ENCODE measurements around the gene CASP8AP2. TPM values are rescaled to one million over a fixed set of nuclear protein-coding genes. Genes with fewer than 3 reads are reported as not detected.
A peak's percentile ranks its signal among the peaks of the same experiment; 100 is the strongest.
"Not testable (repeated sequence)": the region's sequence is repeated elsewhere in the genome, so short reads cannot be mapped to it uniquely, and the experiment has no call there.

Gene CASP8AP2
- total and polyA plus RNA-seq, 9 of the 15 experiments (the other 6 are each of a cell fraction or from before 2014, with no cell fraction given) = 10.6 to 30.0 (median 19.1) TPM

DNA sequence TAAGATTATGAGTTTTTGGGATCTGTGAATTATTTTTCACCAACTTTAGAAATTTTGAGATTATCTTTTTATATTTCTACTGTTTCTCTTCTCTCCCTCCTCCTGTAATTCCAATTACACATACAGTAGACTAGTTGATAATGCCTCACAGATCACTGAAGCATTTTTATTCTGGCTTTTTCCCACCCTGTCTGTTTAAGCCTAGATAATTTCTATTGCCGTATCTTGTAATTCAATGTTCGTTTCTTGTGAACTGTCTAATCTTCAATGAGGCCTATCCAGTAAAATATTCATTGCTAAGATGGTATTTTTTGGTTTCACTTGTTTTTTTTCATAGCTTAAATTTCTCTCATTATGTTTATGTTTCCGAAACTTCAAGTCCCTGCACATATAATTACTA, 22.1 kb upstream of the CASP8AP2 start:
- in situ Hi-C loops (cut with MboI) = no loop called here
- no peak for TF ChIP-seq JUN (IDR thresholded peaks at IDR 0.05; ENCODE audit: borderline replicate concordance, low read depth, low read length)
- no peak for TF ChIP-seq JUN (CRISPR knock-in tag; IDR thresholded peaks at IDR 0.05; ENCODE audit: borderline replicate concordance)
- no peak for TF ChIP-seq RBFOX2 (IDR thresholded peaks at IDR 0.05; ENCODE audit: low read depth, low read length)
- no peak for TF ChIP-seq MCM2 (IDR thresholded peaks at IDR 0.05; ENCODE audit: low read depth)
- no peak for TF ChIP-seq ZNF311 (CRISPR knock-in tag; IDR thresholded peaks at IDR 0.05)
- TF ChIP-seq HMGN3 (IDR thresholded peaks at IDR 0.05; ENCODE audit: borderline replicate concordance, extremely low read depth, insufficient read length, low read depth, low read length) = no peak
- no peak for TF ChIP-seq ZNF408 (CRISPR knock-in tag; IDR thresholded peaks at IDR 0.05; ENCODE audit: low read depth)
- TF ChIP-seq ZNF589 (CRISPR knock-in tag; IDR thresholded peaks at IDR 0.05; ENCODE audit: low read depth) = no peak
- TF ChIP-seq TCFL5 (CRISPR knock-in tag; conservative IDR thresholded peaks at IDR 0.05) = no peak
- no peak for TF ChIP-seq BCL6 (CRISPR knock-in tag; IDR thresholded peaks at IDR 0.05)
- TF ChIP-seq PHF20 (IDR thresholded peaks at IDR 0.05; ENCODE audit: partially characterized antibody) = no peak
- no peak for TF ChIP-seq NEUROD1 (IDR thresholded peaks at IDR 0.05; ENCODE audit: borderline replicate concordance, low read depth, low read length, partially characterized antibody)
- H3K4me2 ChIP-seq (ENCODE audit: insufficient read depth, low read length) = no peak overlapping the region
- H3K27ac ChIP-seq (ENCODE audit: extremely low read depth, low read depth, low read length) = peak overlapping the region; percentile 49; the same call in 1 of the 3 replicates
- peaks cover 94% of the 10 kb centered on the region for H3K79me2 ChIP-seq (ENCODE audit: control insufficient read depth, insufficient read depth, low read length)
- DNase-seq (ENCODE audit: extremely low read depth in 1 of 4, low spot score in 3 of 4) = no peak
- no peaks in the 10 kb centered on the region for H3K9me3 ChIP-seq (replicated peaks; ENCODE audit: control insufficient read depth, insufficient read depth, low read depth, low read length)
- no peak for ATAC-seq
- POLR2A ChIA-PET = interaction anchor here (1.0 kb wide), 1 partner anchor 18 kb away, joined by 3 read pairs; no protein-coding TSS in a partner anchor
- no TSS peak for BruUV-seq (replicated peaks)
- no peaks in the 10 kb centered on the region for H3K9me1 ChIP-seq (ENCODE audit: control insufficient read depth, insufficient read depth, low read length)
- peaks cover 5% of the 10 kb centered on the region; the same call in 1 of the 2 replicates for H4K20me1 ChIP-seq (replicated peaks; ENCODE audit: control insufficient read depth, insufficient read depth, low read length)
- WGBS (ENCODE audit: insufficient coverage, low coverage, missing lambda C conversion rate) = 55% methylated on average over 3 of the region's 3 CpGs
- H3K4me1 ChIP-seq (replicated peaks in 1 of 2; ENCODE audit: control insufficient read depth in 2 of 2, insufficient read depth in 2 of 2, low read length in 2 of 2) = peaks cover 4 to 16% of the 10 kb centered on the region in 2 experiments; a peak in 4 of 5 replicates
- no peak overlapping the region for H3K9ac ChIP-seq (ENCODE audit: insufficient read depth in 1 of 2, low read depth in 2 of 2, low read length in 2 of 2)
- no peak overlapping the region for H3K4me3 ChIP-seq
- no peak overlapping the region for H2AFZ ChIP-seq (ENCODE audit: low read depth, low read length)
- no peaks in the 10 kb centered on the region for H3K27me3 ChIP-seq (ENCODE audit: control insufficient read depth in 2 of 2, insufficient read depth in 2 of 2, low read length in 2 of 2)
- FAIRE-seq = peak; percentile 61
- CTCF ChIA-PET (ENCODE audit: low intra/inter-chr PET ratio) = no interaction called here
- intact Hi-C loops (cut with micrococcal nuclease) = no loop called here
- H3K36me3 ChIP-seq (ENCODE audit: control insufficient read depth, insufficient read depth, low read length) = peaks cover 20% of the 10 kb centered on the region; the same call in 2 of the 3 replicates

DNA sequence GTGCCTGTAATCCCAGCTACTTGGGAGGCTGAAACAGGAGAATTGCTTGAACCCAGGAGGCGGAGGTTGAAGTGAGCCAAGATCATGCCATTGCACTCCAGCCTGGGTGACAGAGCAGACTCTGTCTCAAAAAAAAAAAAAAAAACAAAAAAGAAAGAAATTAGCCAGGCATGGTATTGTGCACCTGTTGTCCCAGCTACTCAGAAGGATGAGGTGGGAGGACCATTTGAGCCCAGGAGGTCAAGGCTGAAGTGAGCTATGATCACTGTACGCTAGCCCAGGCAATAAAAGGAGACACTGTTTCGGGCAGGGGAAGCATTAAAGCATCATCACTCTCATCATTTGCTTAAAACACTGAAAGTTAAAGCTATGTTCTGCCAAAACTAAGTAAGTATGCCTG, 16.3 kb upstream of the CASP8AP2 start:
- FAIRE-seq; POLR2A ChIA-PET; H3K27ac ChIP-seq (ENCODE audit: extremely low read depth, low read depth, low read length); H2AFZ ChIP-seq (ENCODE audit: low read depth, low read length); BruUV-seq (replicated peaks); CTCF ChIA-PET (ENCODE audit: low intra/inter-chr PET ratio); H3K4me3 ChIP-seq; H3K9me3 ChIP-seq (replicated peaks; ENCODE audit: control insufficient read depth, insufficient read depth, low read depth, low read length); intact Hi-C loops (cut with micrococcal nuclease); H3K4me2 ChIP-seq (ENCODE audit: insufficient read depth, low read length); H3K9me1 ChIP-seq (ENCODE audit: control insufficient read depth, insufficient read depth, low read length); ATAC-seq; H3K9ac ChIP-seq (ENCODE audit: insufficient read depth in 1 of 2, low read depth in 2 of 2, low read length in 2 of 2); in situ Hi-C loops (cut with MboI); H3K27me3 ChIP-seq (ENCODE audit: control insufficient read depth in 2 of 2, insufficient read depth in 2 of 2, low read length in 2 of 2); DNase-seq (ENCODE audit: extremely low read depth in 1 of 4, low spot score in 3 of 4): not testable (repeated sequence)
- H4K20me1 ChIP-seq (replicated peaks; ENCODE audit: control insufficient read depth, insufficient read depth, low read length) = peaks cover 17% of the 10 kb centered on the region
- H3K79me2 ChIP-seq (ENCODE audit: control insufficient read depth, insufficient read depth, low read length) = peaks cover 98% of the 10 kb centered on the region
- H3K4me1 ChIP-seq (replicated peaks in 1 of 2; ENCODE audit: control insufficient read depth in 2 of 2, insufficient read depth in 2 of 2, low read length in 2 of 2) = peaks cover 12% of the 10 kb centered on the region in 2 experiments; a peak in 4 of 5 replicates
- 96% methylated on average over 3 of the region's 3 CpGs for WGBS (ENCODE audit: insufficient coverage, low coverage, missing lambda C conversion rate)
- H3K36me3 ChIP-seq (ENCODE audit: control insufficient read depth, insufficient read depth, low read length) = peaks cover 39% of the 10 kb centered on the region; the same call in 1 of the 3 replicates

Data from K562 (cell line).